T-helper 1 cell (primary cell): ENCODE data around the gene MC4R.
"Not testable (repeated sequence)": the region's sequence is repeated elsewhere in the genome, so short reads cannot be mapped to it uniquely, and the experiment has no call there.

Experiments
- DNase-seq, 5 donors: peaks; one replicate each; pipeline ENCODE4 v3.0.0-alpha.2; 2012 to 2020
- total RNA-seq, 4 donors: gene quantifications; one replicate each; lab custom pipeline; 2026; lab: John Stamatoyannopoulos, UW

Gene MC4R
- total RNA-seq, result 0 reads per million in 4 donors

DNA sequence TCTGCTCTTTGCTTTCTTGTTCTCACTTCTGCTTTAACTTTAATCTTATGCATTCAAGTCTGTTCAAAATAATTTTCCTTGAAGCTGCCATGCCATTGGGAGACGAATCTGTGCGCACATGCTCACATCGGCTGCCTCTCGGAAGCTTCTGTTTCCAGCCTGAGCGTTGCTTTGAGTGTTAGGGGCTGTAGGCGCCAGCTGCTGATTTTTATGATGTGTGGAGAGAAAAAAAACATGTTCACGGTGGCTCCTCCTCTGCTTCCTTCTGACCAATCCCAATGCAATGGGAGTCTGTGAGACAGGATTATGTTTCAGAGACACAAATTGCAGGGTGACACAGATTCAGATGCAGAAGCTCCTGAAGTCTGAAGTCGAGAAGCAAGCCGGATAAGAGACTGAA is at the start of gene MC4R:
Gene MC4R, minus strand, starts transcription at position 180 of the 400 bp plus-strand sequence. CDS start 426 bp downstream, outside the sequence.
- no peak for DNase-seq

GRCh38 chr18:60422306-60422705 is 49.7 kb upstream of the MC4R start:
- DNase-seq, result not testable (repeated sequence)

DNA sequence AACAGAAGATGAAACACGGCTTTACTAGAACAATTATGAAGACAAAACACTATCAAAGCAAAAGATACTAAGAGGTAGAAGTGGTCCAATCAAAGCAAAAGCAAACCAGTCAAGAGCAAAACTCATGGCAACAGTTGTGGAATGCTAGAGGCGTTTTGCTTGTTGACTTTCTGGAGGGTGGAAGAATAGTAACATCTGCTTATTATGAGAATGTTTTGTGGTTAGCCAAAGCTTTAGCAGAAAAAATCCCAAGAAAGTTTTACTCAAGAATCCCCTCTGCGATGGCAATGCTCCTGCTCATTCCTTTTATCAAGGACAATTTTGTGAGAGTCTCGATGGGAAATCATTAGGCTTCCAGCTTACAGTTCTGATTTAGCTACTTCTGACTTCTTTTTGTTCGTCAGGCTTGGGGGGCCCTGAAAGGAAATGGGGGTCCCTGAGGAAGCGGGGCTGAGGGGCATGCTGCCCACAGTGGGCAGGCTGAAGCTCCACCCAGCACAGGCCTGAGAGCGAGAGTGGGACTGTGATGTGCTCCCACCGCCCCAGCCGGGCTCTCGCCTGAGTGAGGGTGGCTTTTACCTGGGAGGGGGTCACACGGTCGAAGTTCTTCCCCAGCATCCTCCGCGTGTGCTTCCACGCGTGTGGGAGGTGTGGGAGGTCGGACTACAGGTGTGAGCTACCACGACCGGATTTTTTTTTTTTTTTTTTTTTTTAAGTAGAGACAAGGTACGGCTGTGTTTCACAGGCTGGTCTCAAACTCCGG is 49.0 kb upstream of the MC4R start:
- DNase-seq, result no peak

GRCh38 chr18:60417946-60418345 is 45.4 kb upstream of the MC4R start:
- DNase-seq, result no peak

GRCh38 chr18:60413944-60414547 is 41.5 kb upstream of the MC4R start:
- no peak for DNase-seq

- DNase-seq, result no peak
These were observed 39.1 kb upstream of the MC4R start for GRCh38 chr18:60411715-60412114.

DNA sequence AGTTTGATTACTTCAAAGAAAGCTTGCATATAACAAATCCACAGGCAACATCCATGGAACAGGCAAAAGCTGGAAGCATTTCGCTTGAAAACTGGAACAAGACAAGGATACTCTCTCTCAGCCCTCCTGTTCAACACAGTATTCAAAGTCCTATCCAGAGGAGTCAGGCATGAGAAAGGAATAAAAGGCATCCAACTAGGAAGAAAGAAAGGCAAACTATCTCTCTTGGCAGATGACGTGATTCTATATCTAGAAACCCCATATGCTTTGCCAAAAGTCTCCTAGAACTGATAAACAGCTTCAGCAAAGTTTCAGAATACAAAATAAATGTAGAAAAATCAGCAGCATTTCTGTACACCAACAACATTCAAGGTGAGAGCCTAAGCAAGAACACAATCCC is 34.1 kb upstream of the MC4R start:
- no peak for DNase-seq

DNA sequence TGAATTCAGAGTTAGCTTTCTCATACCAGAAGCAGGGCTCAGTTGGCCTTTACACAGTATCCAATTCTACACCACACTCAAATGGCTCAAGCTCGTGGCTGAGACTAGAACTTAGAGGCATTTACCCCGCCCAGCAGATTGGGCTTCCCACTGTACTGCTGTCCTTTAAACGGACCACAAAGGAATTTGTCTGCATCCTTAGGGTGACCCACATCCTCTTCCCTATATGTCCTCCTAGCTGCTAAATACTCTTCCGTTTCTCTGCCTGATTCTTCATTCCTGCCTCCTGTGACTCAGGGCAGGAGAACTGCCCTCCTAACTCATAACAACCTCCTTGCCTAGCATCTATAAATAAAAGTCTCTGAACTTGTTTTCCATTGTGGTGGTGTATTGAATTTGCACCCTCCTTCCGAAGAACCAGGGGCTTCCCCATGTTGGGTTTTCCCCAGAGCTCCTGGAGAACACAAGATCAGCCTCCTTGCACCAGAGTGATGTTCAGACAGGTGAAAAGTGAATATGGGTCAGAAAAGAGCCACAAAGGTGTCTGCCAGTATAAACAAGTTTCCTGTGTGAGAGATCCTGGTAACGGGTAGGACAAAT is 32.0 kb upstream of the MC4R start:
- DNase-seq, result no peak

DNA sequence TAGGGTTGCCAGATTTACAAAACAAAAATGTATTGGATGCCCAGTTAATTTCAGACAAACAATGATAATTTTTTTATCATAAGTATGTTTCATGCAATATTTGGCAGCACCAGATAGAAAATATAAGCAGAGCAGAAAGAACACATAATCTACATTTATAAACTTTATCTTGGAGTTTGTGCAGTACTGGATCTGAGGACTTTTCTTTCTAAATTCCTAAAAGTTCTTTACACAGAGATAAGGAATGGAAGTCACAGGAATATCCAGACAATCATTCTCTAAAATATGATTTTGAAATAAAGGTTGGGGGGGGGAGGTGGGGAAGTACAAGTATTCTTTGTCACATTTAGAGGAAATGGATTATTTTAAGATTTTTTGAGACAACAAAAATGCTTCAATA is 28.8 kb upstream of the MC4R start:
- no peak for DNase-seq

GRCh38 chr18:60391571-60392226 is 19.1 kb upstream of the MC4R start:
- no peak for DNase-seq

DNA sequence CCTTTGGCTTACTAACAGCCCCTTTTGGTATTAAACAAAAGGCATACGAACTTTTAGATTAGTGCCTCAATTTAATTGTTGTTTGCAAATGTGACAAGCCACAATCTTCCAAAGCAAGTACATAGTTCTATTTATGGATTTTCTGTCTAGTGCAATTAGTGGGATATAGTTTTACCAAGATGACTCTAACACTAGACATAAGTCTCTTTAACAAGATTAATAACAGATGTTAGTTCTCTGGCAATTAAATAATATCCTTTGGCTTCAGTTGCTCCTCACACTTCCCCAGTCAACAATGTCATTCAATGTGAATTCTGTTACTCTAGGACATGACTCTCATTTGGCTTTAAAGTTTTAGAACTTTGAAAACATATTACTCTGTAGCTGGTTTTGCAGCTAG is 16.7 kb upstream of the MC4R start:
- no peak for DNase-seq

GRCh38 chr18:60385693-60386092 is 13.1 kb upstream of the MC4R start:
- DNase-seq, result no peak

DNA sequence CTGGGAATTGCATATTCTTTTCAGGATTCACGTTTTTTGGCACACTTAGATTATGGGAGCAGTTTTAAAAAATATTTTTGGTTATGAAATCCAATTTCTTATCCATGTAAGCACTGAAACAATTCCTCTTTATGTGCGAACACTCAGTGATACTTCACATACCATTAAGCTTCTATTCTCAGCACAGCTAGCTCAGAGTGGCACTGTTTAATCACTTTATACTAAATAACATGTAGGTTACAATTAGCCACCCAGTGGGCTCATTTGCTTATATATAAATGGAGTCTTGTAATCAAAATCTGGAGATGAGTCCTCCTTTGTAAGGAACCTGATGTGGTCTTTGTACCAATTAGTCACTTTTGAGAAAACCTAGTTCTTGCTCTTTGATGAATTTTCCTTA is 11.3 kb upstream of the MC4R start:
- no peak for DNase-seq

DNA sequence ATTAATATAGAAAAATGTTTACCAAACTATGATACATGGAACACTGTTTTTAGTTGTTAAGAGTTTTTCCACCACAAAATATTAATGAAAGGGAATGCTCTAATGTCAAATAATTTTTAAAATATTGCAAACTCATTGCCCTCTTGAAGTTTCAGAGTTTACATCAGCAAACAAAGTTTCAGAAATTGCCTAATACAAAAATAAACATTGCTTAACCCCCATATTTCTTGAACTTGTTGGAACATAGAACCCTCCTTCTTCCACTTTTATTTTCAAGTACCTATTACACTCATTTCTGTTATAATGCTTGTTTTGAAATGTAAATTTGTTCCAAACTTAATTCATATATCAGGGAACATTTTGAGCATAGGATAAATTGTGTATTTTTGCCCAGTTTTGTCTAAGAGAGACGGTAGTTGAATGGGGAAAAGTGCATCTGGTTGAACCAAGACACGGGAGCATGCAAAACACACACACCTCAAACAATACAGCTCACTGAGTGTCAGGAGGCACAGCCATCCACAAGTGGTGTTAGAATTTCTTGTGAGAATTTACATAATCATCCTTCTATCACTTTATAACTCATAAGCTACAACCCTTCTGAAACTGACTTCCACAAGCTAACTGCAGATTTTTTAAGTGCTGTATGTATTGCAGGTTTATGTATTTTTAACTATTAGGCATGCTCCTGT is 5.3 kb upstream of the MC4R start:
- DNase-seq, result no peak

DNA sequence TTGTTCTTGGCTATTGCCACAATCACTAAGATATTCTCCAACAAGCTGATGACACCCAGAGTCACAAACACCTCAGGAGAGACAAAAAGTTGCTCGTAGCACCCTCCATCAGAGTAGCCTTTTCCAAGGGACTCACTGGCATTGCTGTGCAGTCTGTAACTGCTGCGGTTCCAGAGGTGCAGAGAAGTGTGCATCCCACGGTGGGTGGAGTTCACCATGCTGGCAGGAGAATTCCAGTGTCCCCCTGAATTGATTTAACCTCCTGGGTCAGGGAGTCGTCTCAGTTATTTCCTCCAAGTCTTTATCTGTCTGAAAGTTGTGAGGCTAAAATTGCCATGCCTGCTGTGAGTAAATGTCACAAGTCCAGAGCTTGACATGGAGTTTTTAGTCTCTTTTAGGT is 443 bp downstream of the MC4R start:
- no peak for DNase-seq

GRCh38 chr18:60358516-60358915 is 14.1 kb downstream of the MC4R start:
- DNase-seq, result no peak

DNA sequence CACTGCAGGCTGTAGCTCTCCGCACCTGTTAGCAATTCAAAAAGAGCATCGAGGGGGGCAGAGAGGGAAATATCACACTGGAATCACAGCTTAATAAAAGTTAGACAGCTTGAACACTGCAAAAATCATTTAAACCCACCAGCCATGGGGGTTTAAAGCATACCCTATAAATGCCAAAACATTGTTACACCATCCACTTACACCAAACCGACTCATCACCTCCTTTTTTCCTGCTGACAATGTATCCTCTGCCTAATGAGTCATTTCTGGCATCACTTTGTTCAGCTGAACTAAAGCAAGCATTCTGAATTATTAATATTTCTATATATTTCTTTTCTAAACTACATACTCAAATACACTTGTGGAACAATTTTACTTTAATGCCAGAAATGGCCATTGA is 21.6 kb downstream of the MC4R start:
- no peak for DNase-seq

GRCh38 chr18:60350150-60350549 is 22.4 kb downstream of the MC4R start:
- no peak for DNase-seq

DNA sequence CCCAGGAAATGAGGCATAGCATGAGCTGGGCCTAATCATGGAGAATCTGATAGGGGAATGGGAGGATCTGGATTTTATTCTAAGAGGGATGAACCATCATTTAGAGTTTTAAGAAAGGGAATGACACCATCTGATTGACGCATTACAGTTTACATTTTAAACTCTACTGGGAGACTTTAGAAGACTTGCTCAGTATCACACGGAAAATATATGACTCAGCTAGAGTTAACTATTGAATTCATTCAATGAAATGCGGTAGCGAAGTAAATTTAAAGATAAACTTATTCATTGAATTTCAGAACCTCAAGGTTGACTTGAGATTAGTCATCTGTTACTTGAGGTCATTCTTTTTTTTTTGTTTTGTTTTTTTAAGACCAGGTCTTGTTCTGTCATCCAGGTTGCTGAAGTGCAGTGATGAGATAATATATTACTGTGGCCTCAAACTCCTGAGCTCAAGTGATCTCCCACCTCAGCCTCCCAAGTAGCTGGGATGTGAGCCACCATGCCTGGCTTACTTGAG is 25.0 kb downstream of the MC4R start:
- no peak for DNase-seq

- DNase-seq, result no peak
These were observed 33.6 kb downstream of the MC4R start for GRCh38 chr18:60339018-60339417.

DNA sequence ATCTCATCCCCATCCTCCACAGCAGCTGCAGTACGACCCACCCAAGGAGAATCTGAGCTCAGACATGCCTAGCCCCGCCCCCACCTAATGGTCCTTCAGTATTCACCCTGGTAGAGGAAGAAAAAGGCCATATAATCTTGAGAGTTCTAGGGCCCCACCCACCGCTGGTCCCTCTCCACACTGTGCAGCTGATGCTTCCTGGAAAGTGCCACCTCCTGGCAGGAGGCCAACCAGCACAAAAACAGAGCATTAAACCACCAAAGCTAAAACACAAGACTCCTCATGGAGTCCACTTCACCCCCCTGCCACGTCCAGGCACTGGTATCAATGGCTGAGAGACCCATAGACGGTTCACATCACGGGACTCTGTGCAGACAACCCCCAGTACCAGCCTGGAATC is 40.7 kb downstream of the MC4R start:
- DNase-seq, result no peak

GRCh38 chr18:60329131-60329530 is 43.4 kb downstream of the MC4R start:
- no peak for DNase-seq

DNA sequence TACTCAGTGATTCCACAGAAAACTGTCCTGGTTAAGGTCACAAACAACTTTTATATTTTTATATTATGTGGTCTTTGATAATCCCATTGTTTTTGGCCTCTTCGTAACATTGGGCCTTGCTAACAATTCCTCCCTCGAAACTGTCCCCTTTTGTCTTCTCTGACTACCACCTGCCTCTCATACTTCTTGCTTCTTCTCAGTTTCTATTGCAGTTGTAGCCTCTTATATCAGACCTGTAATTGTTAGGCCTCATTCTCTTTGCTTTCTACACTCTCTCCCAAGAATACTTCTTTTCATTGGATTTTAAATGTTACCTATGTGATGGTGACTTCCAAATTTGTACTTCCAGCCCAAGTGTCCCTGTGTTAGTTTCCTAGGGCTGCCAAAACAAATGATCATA is 44.7 kb downstream of the MC4R start:
- no peak for DNase-seq
